HG02623 (cell line): ENCODE results near the gene RPRD2.
A peak's percentile ranks its signal among the peaks of the same experiment; 100 is the strongest.

Experiments
- ATAC-seq: cut with Tn5 transposase; IDR thresholded peaks from one replicate; pipeline ENCODE4 v1.9.1; 2021; ENCODE audit warnings: moderate library complexity; ENCODE audit not compliant: unreplicated experiment

Gene RPRD2

DNA sequence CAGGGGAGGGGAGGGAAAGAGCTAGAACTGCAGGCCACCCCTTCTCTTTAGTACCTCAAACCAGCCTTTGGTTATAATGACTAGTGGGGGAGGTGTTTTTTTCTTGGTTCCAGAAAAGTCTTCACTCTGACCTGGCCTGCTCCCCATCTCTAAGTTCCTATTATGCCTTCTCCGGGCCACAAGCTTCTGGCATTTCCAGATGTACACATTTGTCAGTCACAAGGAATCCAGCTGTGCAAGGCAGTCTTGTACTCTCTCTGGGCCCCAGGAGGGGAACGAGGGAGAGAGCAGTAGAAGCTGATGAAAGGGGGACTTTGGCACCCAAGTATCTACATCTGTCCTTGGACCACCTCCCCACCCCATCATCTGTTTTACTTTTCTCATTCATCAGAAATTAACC, 148.9 kb downstream of the RPRD2 start:
- no peak for ATAC-seq

- ATAC-seq, result no peak
These were observed 149.4 kb downstream of the RPRD2 start for GRCh38 chr1:150513351-150513791.

- no peak for ATAC-seq
These were observed 150.3 kb downstream of the RPRD2 start for GRCh38 chr1:150514260-150514659.

- no peak for ATAC-seq
These were observed 151.0 kb downstream of the RPRD2 start for GRCh38 chr1:150514913-150515327.

DNA sequence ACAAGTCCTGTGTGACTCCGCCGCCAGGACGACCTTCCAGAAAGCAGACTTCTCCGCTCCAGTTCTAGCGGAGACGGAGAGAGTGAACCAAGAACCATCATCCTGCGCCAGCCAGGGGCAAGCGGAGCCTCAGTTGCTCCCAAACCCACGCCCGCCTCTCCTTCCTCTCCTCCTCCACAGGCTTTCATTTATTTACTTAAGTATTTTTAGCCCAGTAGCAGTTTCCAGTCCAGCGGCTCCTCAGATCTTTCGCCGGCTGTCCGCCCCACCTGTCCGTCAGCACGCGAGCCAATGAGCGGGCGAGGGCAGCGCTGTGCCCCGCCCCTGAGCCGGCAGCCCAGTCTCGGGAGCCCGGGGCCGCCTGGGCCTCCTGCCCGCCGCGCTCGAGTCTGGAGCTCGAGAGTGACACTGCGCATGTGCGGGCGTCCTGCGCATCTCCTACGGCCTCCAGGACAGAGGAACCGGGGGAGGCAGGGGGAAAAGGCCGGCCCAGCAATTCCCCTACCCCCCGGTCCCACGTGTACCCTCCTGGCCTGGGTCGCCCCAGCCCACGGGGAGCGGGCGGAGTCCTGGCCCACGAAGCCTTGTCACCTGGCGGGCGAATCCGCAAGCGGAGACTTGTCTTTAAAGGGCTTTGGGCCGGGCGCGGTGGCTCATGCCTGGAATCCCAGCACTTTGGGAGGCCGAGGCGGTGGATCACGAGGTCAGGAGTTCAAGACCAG, 151.5 kb downstream of the RPRD2 start, which contains the start of gene FALEC:
FALEC (plus strand) TSS at position 425 of the 722 bp plus-strand sequence.
- ATAC-seq, result peak; percentile 96

- ATAC-seq, result no peak
These were observed 152.2 kb downstream of the RPRD2 start for GRCh38 chr1:150516050-150516591.

- no peak for ATAC-seq
These were observed 152.7 kb downstream of the RPRD2 start for GRCh38 chr1:150516616-150517015.

GRCh38 chr1:150521196-150521968, 157.4 kb downstream of the RPRD2 start:
- ATAC-seq, result no peak

DNA sequence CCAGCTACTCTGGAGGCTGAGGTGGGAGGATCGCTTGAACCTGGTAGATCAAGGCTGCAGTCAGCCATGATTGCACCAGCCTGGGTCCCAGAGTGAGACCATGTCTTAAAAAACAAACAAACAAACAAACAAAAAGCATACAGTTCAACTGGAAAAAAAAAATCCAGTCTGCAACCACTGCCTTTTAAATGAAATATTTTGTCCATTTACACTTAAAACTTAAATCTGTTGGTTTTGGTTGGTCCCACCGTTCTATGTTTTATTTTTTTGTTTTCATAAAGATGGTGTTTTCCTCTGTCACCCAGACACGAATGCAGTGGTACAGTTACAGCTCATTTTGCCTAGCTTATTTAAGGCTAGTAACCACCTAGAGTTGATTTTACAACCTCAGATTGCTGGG, 161.4 kb downstream of the RPRD2 start:
- no peak for ATAC-seq
